Trophoblast cell (in vitro differentiated cells and primary cell): ENCODE data around the gene NRP2.

Source experiments
- DNase-seq, 2 donors: peaks; one replicate each; pipeline ENCODE4 v3.0.0-alpha.2; 2016
- H2AFZ ChIP-seq: 2 replicates; pipeline ENCODE4 v1.6.1; 2013; ENCODE audit warnings: low read length, moderate library complexity, mild to moderate bottlenecking; ENCODE audit not compliant: insufficient read depth, poor library complexity
- H2AK5ac ChIP-seq: 2 replicates; pipeline ENCODE4 v1.6.1; 2013; ENCODE audit warnings: mild to moderate bottlenecking, low read length
- H2BK120ac ChIP-seq: 2 replicates; pipeline ENCODE4 v1.6.1; 2013; ENCODE audit warnings: low read length, mild to moderate bottlenecking, moderate library complexity; ENCODE audit not compliant: insufficient read depth, poor library complexity
- H2BK12ac ChIP-seq: 2 replicates; pipeline ENCODE4 v1.6.1; 2013; ENCODE audit warnings: mild to moderate bottlenecking, low read length, moderate library complexity
- H2BK5ac ChIP-seq: 2 replicates; pipeline ENCODE4 v1.6.1; 2013; ENCODE audit warnings: low read length, low read depth, moderate library complexity, mild to moderate bottlenecking; ENCODE audit not compliant: poor library complexity
- H3K14ac ChIP-seq: 2 replicates; pipeline ENCODE4 v1.6.1; 2013; ENCODE audit warnings: mild to moderate bottlenecking, low read length
- H3K18ac ChIP-seq: 2 replicates; pipeline ENCODE4 v1.6.1; 2013; ENCODE audit warnings: mild to moderate bottlenecking, low read length
- H3K23ac ChIP-seq: 2 replicates; pipeline ENCODE4 v1.6.1; 2013; ENCODE audit warnings: low read length
- H3K27ac ChIP-seq: 2 replicates; pipeline ENCODE4 v1.5.1; 2013; ENCODE audit warnings: low read depth, mild to moderate bottlenecking, inconsistent platforms, low read length, moderate library complexity
- H3K27me3 ChIP-seq: 2 replicates; pipeline ENCODE4 v1.6.1; 2013; ENCODE audit warnings: inconsistent platforms, mild to moderate bottlenecking, low read length, moderate library complexity; ENCODE audit not compliant: insufficient read depth
- H3K36me3 ChIP-seq, 2 experiments: 1 replicate in 1 of 2; 2 replicates in 1 of 2; pipeline ENCODE4 v1.6.1; 2013; ENCODE audit warnings: low read length in 2 of 2, mild to moderate bottlenecking in 2 of 2, moderate library complexity in 1 of 2; ENCODE audit not compliant: insufficient read depth in 2 of 2, control insufficient read depth in 1 of 2
- H3K4ac ChIP-seq: 2 replicates; pipeline ENCODE4 v1.6.1; 2013; ENCODE audit warnings: low read depth, mild to moderate bottlenecking, low read length, moderate library complexity
- H3K4me1 ChIP-seq, 2 experiments: 1 replicate in 1 of 2; 2 replicates in 1 of 2; pipeline ENCODE4 v1.6.1; 2013; ENCODE audit warnings: low read length in 2 of 2, mild to moderate bottlenecking in 2 of 2, moderate library complexity in 1 of 2; ENCODE audit not compliant: insufficient read depth in 2 of 2, control insufficient read depth in 1 of 2
- H3K4me2 ChIP-seq: 2 replicates; pipeline ENCODE4 v1.6.1; 2013; ENCODE audit warnings: inconsistent platforms, mild to moderate bottlenecking, low read length, moderate library complexity
- H3K4me3 ChIP-seq: 2 replicates; pipeline ENCODE4 v1.5.1; 2013; ENCODE audit warnings: mild to moderate bottlenecking, low read depth, low read length, inconsistent platforms
- H3K79me1 ChIP-seq: one replicate; pipeline ENCODE4 v1.6.1; 2013; ENCODE audit warnings: low read length
- H3K79me2 ChIP-seq: 2 replicates; pipeline ENCODE4 v1.6.1; 2013; ENCODE audit warnings: low read length, mild to moderate bottlenecking; ENCODE audit not compliant: control insufficient read depth, insufficient read depth, poor library complexity
- H3K9ac ChIP-seq: 2 replicates; pipeline ENCODE4 v1.6.1; 2013; ENCODE audit warnings: mild to moderate bottlenecking, low read length
- H3K9me3 ChIP-seq: 2 replicates; pipeline ENCODE4 v1.6.1; 2013; ENCODE audit warnings: low read depth, mild to moderate bottlenecking, control low read depth, inconsistent platforms, low read length; ENCODE audit not compliant: insufficient read depth
- H4K12ac ChIP-seq: 2 replicates; pipeline ENCODE4 v1.6.1; 2013; ENCODE audit warnings: low read depth, mild to moderate bottlenecking, low read length, moderate library complexity
- H4K8ac ChIP-seq: 2 replicates; pipeline ENCODE4 v1.6.1; 2013; ENCODE audit warnings: low read depth, mild to moderate bottlenecking, low read length, moderate library complexity
- H4K91ac ChIP-seq: one replicate; pipeline ENCODE4 v1.6.1; 2013; ENCODE audit warnings: low read depth, mild to moderate bottlenecking, low read length, moderate library complexity
- WGBS: extraction: QIAGEN DNeasy Blood & Tissue Kit; methylation state at CpG from one replicate; pipeline ENCODE4 v1.1.7; 2013; ENCODE audit warnings: missing lambda C conversion rate; ENCODE audit not compliant: insufficient read length, insufficient coverage; ENCODE audit errors: extremely low coverage; 5-methylcytosine and 5-hydroxymethylcytosine counted together

The NRP2 gene

DNA sequence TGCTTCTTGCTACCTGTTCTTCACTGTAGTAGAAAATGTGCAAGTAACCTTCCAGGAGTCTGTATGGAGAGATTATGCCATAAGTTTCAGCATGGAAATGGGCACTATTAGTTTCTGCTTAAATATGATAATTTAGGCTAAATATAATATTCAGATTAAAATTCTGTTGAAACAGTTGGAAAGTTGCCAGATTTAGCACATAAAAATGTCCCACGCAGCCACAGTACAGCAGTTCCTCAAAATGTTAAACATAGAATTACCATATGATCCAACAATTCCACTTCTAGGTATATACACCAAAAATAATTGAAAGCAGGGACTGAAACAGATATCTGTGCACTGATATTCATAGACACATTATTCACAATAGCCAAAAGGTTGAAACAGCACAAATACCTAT is 121.2 kb downstream of the NRP2 start:
- Histone ChIP-seq H3K4ac (no peak overlapping the region), H3K14ac (no peak overlapping the region), H3K79me1 (no peaks in the 10 kb centered on the region), H3K27me3 (no peaks in the 10 kb centered on the region), H3K9me3 (peaks cover 6% of the 10 kb centered on the region), H4K91ac (no peak overlapping the region), H2AFZ (no peak overlapping the region), H2BK5ac (no peak overlapping the region), H4K12ac (no peak overlapping the region), H3K4me1 (no peaks in the 10 kb centered on the region), H3K18ac (no peak overlapping the region), H2BK120ac (no peak overlapping the region), H2BK12ac (no peak overlapping the region), H3K36me3 (no peaks in the 10 kb centered on the region), H2AK5ac (no peak overlapping the region), H3K27ac (no peak overlapping the region), H3K9ac (no peak overlapping the region), H3K4me2 (no peak overlapping the region), H3K4me3 (no peak overlapping the region), H3K23ac (no peak overlapping the region), H4K8ac (no peak overlapping the region), H3K79me2 (no peaks in the 10 kb centered on the region)
- WGBS = no CpG with 5 or more reads among the region's 1 CpG
- no peak for DNase-seq

DNA sequence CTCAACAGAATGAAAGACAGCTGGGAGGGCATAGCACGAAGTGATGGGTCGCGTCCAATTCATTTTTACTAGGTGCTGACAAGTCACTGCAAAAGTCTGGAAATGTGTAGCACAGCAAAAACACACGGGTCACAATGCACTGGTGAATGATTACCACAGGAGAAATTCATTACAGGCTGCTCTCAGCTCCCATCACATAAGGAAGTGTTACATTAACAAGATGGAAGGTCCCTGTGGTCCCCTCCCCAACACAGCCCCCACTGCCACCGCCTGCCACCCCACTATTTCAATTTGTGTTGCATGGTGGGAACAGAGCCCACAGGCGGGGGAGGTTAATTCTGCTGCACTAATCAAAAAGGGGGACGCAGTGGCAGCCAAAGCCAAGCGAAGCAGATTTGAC is 122.8 kb downstream of the NRP2 start:
- WGBS = no CpG with 5 or more reads among the region's 8 CpGs
- Histone ChIP-seq H3K4ac (no peak overlapping the region), H3K27ac (no peak overlapping the region), H3K27me3 (no peaks in the 10 kb centered on the region), H3K79me2 (no peaks in the 10 kb centered on the region), H3K23ac (no peak overlapping the region), H4K91ac (no peak overlapping the region), H2BK5ac (no peak overlapping the region), H2AK5ac (no peak overlapping the region), H4K12ac (no peak overlapping the region), H3K4me1 (no peaks in the 10 kb centered on the region), H4K8ac (no peak overlapping the region), H3K4me2 (no peak overlapping the region), H3K9me3 (peaks cover 4% of the 10 kb centered on the region), H3K36me3 (no peaks in the 10 kb centered on the region), H3K9ac (no peak overlapping the region), H3K18ac (no peak overlapping the region), H2BK120ac (no peak overlapping the region), H3K4me3 (no peak overlapping the region), H2BK12ac (no peak overlapping the region), H3K14ac (no peak overlapping the region), H3K79me1 (no peaks in the 10 kb centered on the region), H2AFZ (no peak overlapping the region)
- DNase-seq = no peak

DNA sequence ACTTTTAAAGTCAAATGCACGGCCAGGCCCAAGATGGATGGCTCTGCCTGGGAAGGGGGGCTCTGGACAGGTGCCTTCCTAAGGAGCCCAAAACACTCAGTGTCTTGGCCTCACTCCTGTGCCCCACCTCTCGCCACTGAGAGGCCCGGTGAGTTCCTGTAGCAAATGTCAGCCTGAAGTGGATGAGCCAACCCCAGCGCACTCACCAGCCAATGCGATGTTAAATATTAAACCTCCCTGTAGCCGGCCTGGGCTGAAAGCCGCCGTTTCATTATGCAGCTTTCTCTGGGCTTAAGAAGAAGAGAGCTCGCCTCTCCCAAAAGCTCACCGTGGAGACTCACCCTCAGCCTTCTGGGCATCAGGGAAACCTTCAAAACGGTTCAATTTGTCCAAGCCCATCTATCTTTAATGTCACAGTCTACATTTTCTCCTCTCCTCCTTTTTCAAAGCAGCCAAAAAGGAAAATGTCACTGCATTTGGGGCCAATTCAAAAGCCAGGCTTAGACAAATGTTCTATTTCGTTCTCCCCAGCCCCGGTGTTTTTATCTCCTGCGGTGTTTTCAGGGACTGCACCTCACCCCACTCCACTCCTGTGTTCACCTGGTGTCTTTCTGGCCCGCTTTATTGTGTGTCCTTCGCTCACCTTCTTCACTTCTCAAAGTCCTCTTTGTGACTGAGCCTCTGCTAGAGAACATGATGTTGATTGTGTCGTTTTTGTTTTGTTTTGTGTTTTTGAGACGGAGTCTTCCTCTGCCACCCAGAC is 124.0 kb downstream of the NRP2 start:
- H4K12ac ChIP-seq = no peak overlapping the region
- no peak overlapping the region for H4K8ac ChIP-seq
- H2BK12ac ChIP-seq = no peak overlapping the region
- H3K9me3 ChIP-seq = peaks cover 4% of the 10 kb centered on the region
- H3K4ac ChIP-seq = no peak overlapping the region
- H2BK5ac ChIP-seq = no peak overlapping the region
- H3K27ac ChIP-seq = no peak overlapping the region
- no peaks in the 10 kb centered on the region for H3K36me3 ChIP-seq
- H2BK120ac ChIP-seq = no peak overlapping the region
- H3K9ac ChIP-seq = no peak overlapping the region
- no peak overlapping the region for H3K18ac ChIP-seq
- no peaks in the 10 kb centered on the region for H3K27me3 ChIP-seq
- H3K4me3 ChIP-seq = no peak overlapping the region
- H3K23ac ChIP-seq = no peak overlapping the region
- no peaks in the 10 kb centered on the region for H3K4me1 ChIP-seq
- no peak overlapping the region for H4K91ac ChIP-seq
- no peak overlapping the region for H3K4me2 ChIP-seq
- H3K14ac ChIP-seq = no peak overlapping the region
- H2AK5ac ChIP-seq = no peak overlapping the region
- no peak for DNase-seq
- WGBS = no CpG with 5 or more reads among the region's 18 CpGs
- no peaks in the 10 kb centered on the region for H3K79me1 ChIP-seq
- no peak overlapping the region for H2AFZ ChIP-seq
- H3K79me2 ChIP-seq = no peaks in the 10 kb centered on the region

DNA sequence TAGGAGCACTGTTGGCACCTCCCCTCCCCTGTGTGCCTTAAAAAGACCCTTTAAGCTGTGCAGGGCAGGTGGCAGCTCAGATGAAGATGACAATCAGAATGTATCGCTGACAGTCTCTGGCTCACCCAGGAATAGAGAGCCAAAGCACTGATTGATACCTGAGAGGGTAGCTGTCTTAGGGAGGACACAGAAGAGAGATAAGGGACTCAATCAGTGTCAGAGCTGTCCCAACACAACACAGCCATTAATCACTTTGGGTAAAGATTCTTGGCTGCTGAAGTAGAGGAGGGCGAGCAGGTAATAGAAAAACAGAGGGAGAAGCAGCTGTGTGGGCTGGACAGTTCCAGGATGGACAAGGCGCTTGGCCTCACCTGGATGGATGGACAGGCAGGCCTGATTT is 124.9 kb downstream of the NRP2 start:
- H3K14ac ChIP-seq = no peak overlapping the region
- H4K12ac ChIP-seq = no peak overlapping the region
- no peak overlapping the region for H3K27ac ChIP-seq
- no peaks in the 10 kb centered on the region for H3K79me1 ChIP-seq
- no peak overlapping the region for H4K91ac ChIP-seq
- peaks cover 4% of the 10 kb centered on the region for H3K9me3 ChIP-seq
- H2AFZ ChIP-seq = no peak overlapping the region
- H3K4me3 ChIP-seq = no peak overlapping the region
- no peak overlapping the region for H2BK120ac ChIP-seq
- no peaks in the 10 kb centered on the region for H3K36me3 ChIP-seq
- no peak overlapping the region for H3K18ac ChIP-seq
- H3K4me2 ChIP-seq = no peak overlapping the region
- no peak overlapping the region for H4K8ac ChIP-seq
- no peaks in the 10 kb centered on the region for H3K79me2 ChIP-seq
- no peak overlapping the region for H2AK5ac ChIP-seq
- H2BK12ac ChIP-seq = no peak overlapping the region
- H3K23ac ChIP-seq = no peak overlapping the region
- no peaks in the 10 kb centered on the region for H3K4me1 ChIP-seq
- no CpG with 5 or more reads among the region's 3 CpGs for WGBS
- H3K9ac ChIP-seq = no peak overlapping the region
- H3K4ac ChIP-seq = no peak overlapping the region
- no peak for DNase-seq
- no peaks in the 10 kb centered on the region for H3K27me3 ChIP-seq
- no peak overlapping the region for H2BK5ac ChIP-seq
